SJSA1 (cell line): ENCODE measurements around the gene FBXO21. TPM values are rescaled to one million over a fixed set of nuclear protein-coding genes. Genes with fewer than 3 reads are reported as not detected.
"Not testable (repeated sequence)": the region's sequence is repeated elsewhere in the genome, so short reads cannot be mapped to it uniquely, and the experiment has no call there.

ENCODE experiments used
- DNase-seq, 2 experiments: peaks; one replicate each; pipeline ENCODE4 v3.0.0-alpha.2; 2015 to 2020; ENCODE audit warnings: low spot score in 2 of 2, low read depth in 1 of 2
- H3K27ac ChIP-seq: fragments of 250-450 bp; sonication (Bioruptor Pico); 2 replicates; pipeline ENCODE4 v1.5.1; 2020; ENCODE audit warnings: mild to moderate bottlenecking, moderate library complexity
- H3K27me3 ChIP-seq: fragments of 250-450 bp; sonication (Bioruptor Pico); replicated peaks from 2 replicates; pipeline ENCODE4 v1.5.1; 2020; ENCODE audit warnings: mild to moderate bottlenecking, moderate library complexity
- H3K36me3 ChIP-seq: fragments of 250-450 bp; sonication (Bioruptor Pico); 2 replicates; pipeline ENCODE4 v1.5.1; 2020; ENCODE audit warnings: mild to moderate bottlenecking
- H3K4me1 ChIP-seq: fragments of 250-450 bp; sonication (Bioruptor Pico); replicated peaks from 2 replicates; pipeline ENCODE4 v1.6.1; 2021; ENCODE audit warnings: mild to moderate bottlenecking
- H3K4me3 ChIP-seq: fragments of 250-450 bp; sonication (Bioruptor Pico); 2 replicates; pipeline ENCODE4 v1.5.1; 2020; ENCODE audit warnings: mild to moderate bottlenecking
- H3K9me3 ChIP-seq: fragments of 250-450 bp; sonication (Bioruptor Pico); replicated peaks from 2 replicates; pipeline ENCODE4 v1.5.1; 2020; ENCODE audit warnings: mild to moderate bottlenecking
- total RNA-seq: library from RNA; depleted of rRNA; stranded (reverse); fragments of >200 nt; shearing (Covaris generic); gene quantifications from 2 replicates; pipeline ENCODE4 v1.2.3, GENCODE V29; 2014

Gene FBXO21
- total RNA-seq, 1 experiment from 2014 or later, result 37.1 TPM

GRCh38 chr12:117212563-117213190, 22.4 kb upstream of the FBXO21 start:
- Histone ChIP-seq H3K4me1 (no peaks in the 10 kb centered on the region), H3K9me3 (no peaks in the 10 kb centered on the region), H3K4me3 (no peak overlapping the region), H3K36me3 (no peaks in the 10 kb centered on the region), H3K27me3 (no peaks in the 10 kb centered on the region), H3K27ac (no peak overlapping the region)
- peak; percentile 47 to 54 for DNase-seq

DNA sequence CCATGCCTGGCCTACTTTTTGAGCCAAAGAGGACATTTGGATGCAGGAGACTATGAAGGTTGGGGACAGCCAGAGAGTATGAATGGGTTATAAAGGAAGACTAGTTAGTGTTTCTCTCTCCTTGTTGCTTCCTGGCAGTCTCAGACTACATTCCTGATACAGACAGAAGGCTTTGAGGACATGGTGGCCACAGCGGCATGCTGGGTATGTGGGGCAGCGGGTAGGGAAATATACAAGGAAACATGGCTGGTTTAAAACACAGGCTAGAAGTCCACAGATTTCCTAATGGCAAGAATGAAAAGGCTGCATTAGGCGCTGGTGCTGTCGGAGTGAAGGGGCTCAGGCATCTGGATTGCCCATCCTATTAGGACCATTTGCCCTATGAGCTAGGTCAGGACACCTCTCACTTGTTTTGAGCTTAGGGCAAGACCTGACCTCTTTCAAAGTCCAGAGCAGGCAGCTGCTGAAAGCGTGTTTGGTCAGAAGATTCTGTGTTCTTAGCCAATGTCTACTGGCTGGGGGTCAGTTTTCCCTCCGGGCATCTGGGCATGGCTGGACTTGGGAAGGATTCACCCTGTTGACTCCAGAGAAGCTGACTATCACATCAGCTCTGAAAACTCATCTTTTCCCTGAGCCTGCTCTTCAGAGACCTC, 20.1 kb upstream of the FBXO21 start:
- Histone ChIP-seq H3K4me3 (no peak overlapping the region), H3K9me3 (no peaks in the 10 kb centered on the region), H3K27ac (no peak overlapping the region), H3K27me3 (no peaks in the 10 kb centered on the region), H3K4me1 (no peaks in the 10 kb centered on the region), H3K36me3 (no peaks in the 10 kb centered on the region)
- DNase-seq, result no peak

- H3K4me3 ChIP-seq, result no peak overlapping the region
- no peaks in the 10 kb centered on the region for H3K27me3 ChIP-seq
- H3K9me3 ChIP-seq, result no peaks in the 10 kb centered on the region
- no peaks in the 10 kb centered on the region for H3K4me1 ChIP-seq
- DNase-seq, result no peak
- no peaks in the 10 kb centered on the region for H3K36me3 ChIP-seq
- H3K27ac ChIP-seq, result no peak overlapping the region
These were observed 19.4 kb upstream of the FBXO21 start for GRCh38 chr12:117209626-117210025.

GRCh38 chr12:117208811-117209455, 18.7 kb upstream of the FBXO21 start:
- no peak overlapping the region for H3K4me3 ChIP-seq
- no peaks in the 10 kb centered on the region for H3K9me3 ChIP-seq
- 0 out of 2 replicates have a peak, but pooled peaks cover 3% of the 10 kb centered on the region for H3K27me3 ChIP-seq
- DNase-seq, result no peak
- H3K36me3 ChIP-seq, result no peaks in the 10 kb centered on the region
- H3K27ac ChIP-seq, result no peak overlapping the region
- H3K4me1 ChIP-seq, result no peaks in the 10 kb centered on the region

GRCh38 chr12:117208206-117208605, 17.9 kb upstream of the FBXO21 start:
- no peak overlapping the region for H3K27ac ChIP-seq
- H3K27me3 ChIP-seq, result 0 out of 2 replicates have a peak, but pooled peaks cover 4% of the 10 kb centered on the region
- H3K4me1 ChIP-seq, result no peaks in the 10 kb centered on the region
- H3K9me3 ChIP-seq, result no peaks in the 10 kb centered on the region
- DNase-seq, result no peak
- H3K4me3 ChIP-seq, result no peak overlapping the region
- no peaks in the 10 kb centered on the region for H3K36me3 ChIP-seq

GRCh38 chr12:117207675-117208074, 17.4 kb upstream of the FBXO21 start:
- Histone ChIP-seq H3K27ac (no peak overlapping the region), H3K36me3 (no peaks in the 10 kb centered on the region), H3K9me3 (no peaks in the 10 kb centered on the region), H3K4me1 (no peaks in the 10 kb centered on the region), H3K27me3 (0 out of 2 replicates have a peak, but pooled peaks cover 4% of the 10 kb centered on the region), H3K4me3 (no peak overlapping the region)
- no peak for DNase-seq

DNA sequence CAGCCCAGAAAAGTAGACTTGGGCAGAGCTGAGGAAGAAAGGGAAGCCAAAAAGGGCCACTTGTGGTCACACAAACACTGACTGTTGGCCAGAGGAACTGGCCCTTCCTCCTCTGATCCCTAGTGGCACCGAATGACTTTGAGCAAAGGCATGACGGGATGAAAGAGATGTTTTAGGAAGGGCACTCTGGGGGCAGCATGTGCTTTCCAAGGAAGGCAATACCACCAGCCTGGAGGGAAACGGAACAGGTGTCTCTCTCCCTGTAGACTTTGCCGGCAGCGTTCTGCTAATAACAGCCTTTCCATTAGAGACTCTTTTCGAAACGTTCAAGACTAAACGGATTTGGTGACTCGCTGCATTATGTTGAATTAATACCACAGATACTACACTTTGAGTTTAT, 12.3 kb upstream of the FBXO21 start:
- no peak for DNase-seq
- Histone ChIP-seq H3K4me1 (no peaks in the 10 kb centered on the region), H3K27me3 (0 out of 2 replicates have a peak, but pooled peaks cover 4% of the 10 kb centered on the region), H3K4me3 (no peak overlapping the region), H3K9me3 (no peaks in the 10 kb centered on the region), H3K36me3 (no peaks in the 10 kb centered on the region), H3K27ac (no peak overlapping the region)

GRCh38 chr12:117202033-117202432, 11.8 kb upstream of the FBXO21 start:
- Histone ChIP-seq H3K27ac (no peak overlapping the region), H3K36me3 (no peaks in the 10 kb centered on the region), H3K27me3 (0 out of 2 replicates have a peak, but pooled peaks cover 4% of the 10 kb centered on the region), H3K9me3 (no peaks in the 10 kb centered on the region), H3K4me3 (no peak overlapping the region), H3K4me1 (no peaks in the 10 kb centered on the region)
- DNase-seq, result no peak

- not testable (repeated sequence) for H3K36me3 ChIP-seq, DNase-seq, H3K9me3 ChIP-seq, H3K27me3 ChIP-seq, H3K4me3 ChIP-seq, H3K4me1 ChIP-seq, H3K27ac ChIP-seq
These were observed 9.9 kb upstream of the FBXO21 start for GRCh38 chr12:117199956-117200744.

- not testable (repeated sequence) for H3K27me3 ChIP-seq, H3K4me3 ChIP-seq, H3K4me1 ChIP-seq, DNase-seq, H3K9me3 ChIP-seq, H3K36me3 ChIP-seq, H3K27ac ChIP-seq
These were observed 6.1 kb upstream of the FBXO21 start for GRCh38 chr12:117196334-117196733.

DNA sequence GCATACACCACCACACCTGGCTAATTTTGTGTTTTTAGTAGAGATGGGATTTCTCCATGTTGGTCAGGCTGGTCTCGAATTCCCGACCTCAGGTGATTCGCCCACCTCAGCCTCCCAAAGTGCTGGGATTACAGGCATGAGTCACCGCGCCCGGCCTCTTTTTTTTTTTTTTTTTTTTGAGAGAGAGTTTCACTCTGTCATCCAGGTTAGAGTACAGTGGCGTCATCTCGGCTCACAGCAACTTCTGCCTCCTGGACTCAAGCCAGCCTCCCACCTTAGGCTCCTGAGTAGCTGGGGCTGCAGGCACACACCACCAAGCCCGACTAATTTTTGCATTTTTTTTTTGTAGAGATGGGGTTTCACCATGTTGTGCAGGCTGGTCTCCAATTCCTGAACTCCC, 4.8 kb upstream of the FBXO21 start:
- H3K27ac ChIP-seq, H3K9me3 ChIP-seq, H3K27me3 ChIP-seq, H3K4me3 ChIP-seq, DNase-seq, H3K4me1 ChIP-seq, H3K36me3 ChIP-seq: not testable (repeated sequence)

DNA sequence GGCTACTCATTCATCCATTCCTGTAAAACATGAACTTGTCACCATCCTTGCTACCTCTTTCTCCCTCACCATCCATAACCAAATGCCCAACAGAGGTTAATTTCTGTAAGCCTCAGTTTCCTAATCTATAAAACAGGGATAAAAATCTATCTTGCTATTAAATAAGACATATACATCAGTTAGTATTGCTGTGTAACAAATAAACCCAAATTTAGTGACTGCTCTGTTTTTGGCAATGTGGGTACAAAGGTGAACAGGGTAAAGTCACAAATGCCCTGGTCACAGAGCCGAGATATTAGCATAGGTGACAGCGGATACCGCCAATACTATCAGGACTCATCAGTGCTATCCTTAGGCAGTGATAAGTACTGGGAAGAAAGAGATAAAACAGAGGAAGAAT, 3.6 kb upstream of the FBXO21 start:
- no peak for DNase-seq
- no peak overlapping the region for H3K27ac ChIP-seq
- no peaks in the 10 kb centered on the region for H3K27me3 ChIP-seq
- peaks cover 6% of the 10 kb centered on the region for H3K4me1 ChIP-seq
- no peak overlapping the region for H3K4me3 ChIP-seq
- H3K36me3 ChIP-seq, result no peaks in the 10 kb centered on the region; the same call in 1 of the 2 replicates
- H3K9me3 ChIP-seq, result no peaks in the 10 kb centered on the region

- DNase-seq, H3K27ac ChIP-seq, H3K4me3 ChIP-seq, H3K4me1 ChIP-seq, H3K9me3 ChIP-seq, H3K36me3 ChIP-seq, H3K27me3 ChIP-seq: not testable (repeated sequence)
These were observed 2.3 kb upstream of the FBXO21 start for GRCh38 chr12:117192581-117192980.

- no peaks in the 10 kb centered on the region for H3K27me3 ChIP-seq
- no peak overlapping the region for H3K4me3 ChIP-seq
- H3K36me3 ChIP-seq, result no peaks in the 10 kb centered on the region; the same call in 1 of the 2 replicates
- no peaks in the 10 kb centered on the region for H3K9me3 ChIP-seq
- peaks cover 6% of the 10 kb centered on the region for H3K4me1 ChIP-seq
- no peak overlapping the region for H3K27ac ChIP-seq
- DNase-seq, result no peak
These were observed 1.8 kb upstream of the FBXO21 start for GRCh38 chr12:117192057-117192456.
